Fibroblast of mammary gland (primary cell): ENCODE results near the gene RBPJ.

Source experiments
- DNase-seq: peaks from one replicate; pipeline ENCODE4 v3.0.0-alpha.2; 2010; ENCODE audit warnings: low read depth
- H3K4me3 ChIP-seq: 2 replicates; pipeline ENCODE4 v1.5.1; 2011; ENCODE audit warnings: low read depth, mild to moderate bottlenecking, low read length, moderate library complexity; ENCODE audit not compliant: control insufficient read depth
- TF ChIP-seq, protein P1 (sequence below): conservative IDR thresholded peaks from 2 replicates; pipeline ENCODE4 v1.5.1; 2011; ENCODE audit warnings: low read depth, low read length, inconsistent platforms; ENCODE audit not compliant: control insufficient read depth, insufficient read depth

RBPJ gene

DNA sequence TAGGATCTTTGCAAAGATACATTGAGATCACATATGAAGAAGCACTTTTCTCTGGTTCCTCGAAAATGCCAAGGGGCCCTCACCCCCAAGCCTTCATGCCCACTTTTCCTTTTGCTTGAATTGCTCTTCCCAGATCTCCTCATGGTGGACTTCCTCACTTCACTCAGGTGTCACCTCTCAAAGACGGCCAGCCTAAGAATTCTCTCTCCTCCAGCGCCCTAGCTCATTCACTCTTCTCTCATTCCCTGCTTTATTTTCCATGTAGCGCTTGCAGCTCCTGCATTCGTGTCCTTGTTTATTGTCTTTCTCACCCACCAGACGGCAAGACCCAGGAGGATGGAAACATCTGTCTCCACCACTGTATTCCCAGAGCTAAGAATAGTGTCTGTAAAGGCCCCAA, 136.6 kb downstream of the RBPJ start:
- no peak overlapping the region for H3K4me3 ChIP-seq
- TF ChIP-seq, protein P1, sequence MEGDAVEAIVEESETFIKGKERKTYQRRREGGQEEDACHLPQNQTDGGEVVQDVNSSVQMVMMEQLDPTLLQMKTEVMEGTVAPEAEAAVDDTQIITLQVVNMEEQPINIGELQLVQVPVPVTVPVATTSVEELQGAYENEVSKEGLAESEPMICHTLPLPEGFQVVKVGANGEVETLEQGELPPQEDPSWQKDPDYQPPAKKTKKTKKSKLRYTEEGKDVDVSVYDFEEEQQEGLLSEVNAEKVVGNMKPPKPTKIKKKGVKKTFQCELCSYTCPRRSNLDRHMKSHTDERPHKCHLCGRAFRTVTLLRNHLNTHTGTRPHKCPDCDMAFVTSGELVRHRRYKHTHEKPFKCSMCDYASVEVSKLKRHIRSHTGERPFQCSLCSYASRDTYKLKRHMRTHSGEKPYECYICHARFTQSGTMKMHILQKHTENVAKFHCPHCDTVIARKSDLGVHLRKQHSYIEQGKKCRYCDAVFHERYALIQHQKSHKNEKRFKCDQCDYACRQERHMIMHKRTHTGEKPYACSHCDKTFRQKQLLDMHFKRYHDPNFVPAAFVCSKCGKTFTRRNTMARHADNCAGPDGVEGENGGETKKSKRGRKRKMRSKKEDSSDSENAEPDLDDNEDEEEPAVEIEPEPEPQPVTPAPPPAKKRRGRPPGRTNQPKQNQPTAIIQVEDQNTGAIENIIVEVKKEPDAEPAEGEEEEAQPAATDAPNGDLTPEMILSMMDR, result no peak
- DNase-seq, result no peak

DNA sequence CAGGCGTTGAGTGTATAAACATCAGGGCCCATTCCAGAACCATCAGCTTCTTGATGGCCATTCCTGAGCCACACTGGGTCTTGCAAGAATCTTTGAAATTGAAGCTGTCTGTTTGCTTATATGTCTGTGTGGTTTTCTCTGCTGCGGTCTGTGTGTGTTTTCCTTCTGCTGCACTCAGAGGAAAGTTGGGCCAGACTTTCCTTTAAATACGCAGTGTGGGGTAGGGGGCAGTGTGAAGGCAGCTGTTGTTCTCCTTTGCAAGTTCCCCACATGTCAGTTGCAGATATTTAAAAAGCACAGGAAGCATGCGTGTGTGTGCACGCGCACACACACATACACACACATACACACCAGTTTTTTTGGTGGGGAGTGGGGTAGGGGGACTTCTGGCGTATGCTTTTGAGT, 137.3 kb downstream of the RBPJ start:
- TF ChIP-seq, protein P1, result no peak
- DNase-seq, result no peak
- no peak overlapping the region for H3K4me3 ChIP-seq

DNA sequence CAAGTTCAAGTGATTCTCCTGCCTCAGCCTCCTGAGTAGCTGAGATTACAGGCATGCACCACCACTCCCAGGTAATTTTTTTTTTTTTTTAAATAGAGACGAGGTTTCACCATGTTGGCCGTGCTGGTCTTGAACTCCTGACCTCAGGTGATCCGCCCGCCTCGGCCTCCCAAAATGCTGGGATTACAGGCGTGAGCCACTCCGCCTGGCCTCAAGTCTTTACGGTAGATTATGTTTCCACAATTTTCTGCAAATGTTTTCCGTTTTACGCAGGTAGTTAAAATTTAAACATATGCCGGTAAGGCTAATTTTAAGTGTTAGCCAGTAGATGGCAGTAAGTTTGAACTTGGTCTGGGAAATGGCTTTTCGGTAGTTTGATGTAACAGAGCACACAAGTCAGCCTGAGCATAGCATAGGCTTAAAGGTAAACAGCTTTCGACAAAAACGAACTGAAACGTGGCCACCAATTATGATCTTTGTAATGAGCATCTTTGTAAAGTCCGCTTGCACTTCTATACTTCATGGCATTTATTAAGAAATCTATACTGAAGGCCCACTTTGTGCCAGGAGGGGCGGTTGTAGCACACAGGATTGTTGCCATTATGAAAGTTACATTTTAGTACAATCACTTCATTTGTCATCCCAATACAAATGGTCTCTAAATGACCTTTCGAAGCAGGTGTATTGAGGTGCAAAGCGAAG, 138.4 kb downstream of the RBPJ start:
- DNase-seq, result peak; percentile 78
- no peak overlapping the region for H3K4me3 ChIP-seq
- TF ChIP-seq, protein P1, result peak; percentile 69

DNA sequence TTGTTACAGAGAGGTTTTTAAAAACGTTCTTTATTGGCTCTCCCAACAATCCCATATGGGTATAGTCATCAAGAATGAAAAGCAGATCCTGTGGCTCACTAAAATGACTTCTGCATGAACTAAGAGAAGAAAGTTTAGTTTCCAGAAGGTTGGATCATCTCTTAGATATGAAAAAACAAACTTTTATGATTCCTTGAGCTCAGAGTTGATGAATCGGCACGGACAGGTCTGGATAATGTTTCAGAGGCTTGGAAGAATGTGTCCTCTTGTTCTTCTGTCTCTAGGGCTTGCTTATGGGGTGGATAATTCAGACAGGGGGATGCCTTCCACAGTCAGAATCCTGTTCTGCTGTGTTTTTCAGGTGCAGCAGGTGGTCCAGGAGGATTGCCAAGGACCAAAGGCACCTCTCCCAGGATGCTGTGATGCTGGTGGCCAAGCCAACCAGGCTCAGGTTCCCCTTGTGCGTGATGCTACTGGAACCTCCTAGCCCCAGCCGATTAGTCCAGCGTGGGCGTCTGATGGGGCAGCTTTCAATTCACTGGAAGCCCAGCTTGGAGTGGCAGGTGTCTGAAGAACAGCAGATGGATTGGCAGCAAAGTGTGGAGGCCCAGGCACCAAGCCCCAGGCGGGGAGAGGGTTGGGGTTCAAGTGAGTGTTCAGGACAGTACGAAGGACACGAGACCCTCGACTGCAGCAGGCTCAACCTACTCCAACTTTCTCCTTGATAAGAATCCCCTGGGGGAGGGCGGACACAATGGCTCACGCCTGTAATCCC, 139.1 kb downstream of the RBPJ start:
- TF ChIP-seq, protein P1, result no peak
- no peak overlapping the region for H3K4me3 ChIP-seq
- peak; percentile 47 for DNase-seq

DNA sequence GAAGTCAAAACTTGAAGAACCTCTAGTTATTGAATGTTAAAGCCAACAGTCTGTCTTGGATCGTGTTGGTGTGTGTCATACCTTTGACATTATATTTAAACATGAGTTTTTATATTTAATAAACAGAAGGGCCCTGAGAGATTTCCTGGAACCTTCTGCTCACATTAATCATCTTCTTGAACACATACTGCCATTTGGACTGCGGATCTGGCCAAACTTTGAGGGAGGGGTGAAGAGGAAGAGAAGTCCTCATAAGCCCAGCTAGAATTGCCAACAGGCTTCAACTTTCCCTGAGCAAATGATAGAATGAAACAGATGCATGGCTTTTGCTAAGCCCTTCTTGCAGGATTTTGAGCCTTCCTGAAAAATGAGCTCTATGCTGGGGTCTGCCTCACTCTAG, 142.1 kb downstream of the RBPJ start:
- TF ChIP-seq, protein P1, result no peak
- DNase-seq, result no peak
- H3K4me3 ChIP-seq, result no peak overlapping the region

DNA sequence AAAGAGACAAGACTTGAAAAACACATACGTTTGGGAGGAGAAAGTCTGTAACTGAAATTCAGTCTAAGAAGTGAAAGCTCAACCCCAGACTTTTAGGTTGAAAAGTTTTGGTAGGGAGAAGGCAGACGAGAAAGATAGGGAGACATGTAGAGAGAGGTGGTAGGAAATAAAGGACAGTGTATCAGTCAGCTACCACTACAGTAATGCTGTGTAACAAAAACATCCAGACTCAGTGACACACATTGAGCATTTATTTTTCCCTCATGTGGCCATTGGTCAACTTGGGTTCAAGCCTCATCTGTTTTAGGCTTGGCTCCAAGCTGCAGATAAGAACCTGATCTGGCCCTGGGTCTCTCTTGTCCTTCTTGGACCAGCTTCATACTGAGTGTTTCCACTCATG, 142.6 kb downstream of the RBPJ start:
- TF ChIP-seq, protein P1, result no peak
- DNase-seq, result no peak
- H3K4me3 ChIP-seq, result no peak overlapping the region
